VCaP (cell line): ENCODE data around the gene DEDD2.

ENCODE experiments used
- H3K27ac ChIP-seq: fragments of 450-650 bp; 2 replicates; pipeline ENCODE4 v1.5.1; 2017
- TF ChIP-seq, protein P1 (sequence below): fragments of 450-650 bp; conservative IDR thresholded peaks from 2 replicates; pipeline ENCODE4 v1.5.1; 2017; ENCODE audit warnings: mild to moderate bottlenecking, moderate library complexity

DEDD2 gene

GRCh38 chr19:42235181-42235580 lies 17.7 kb upstream of the DEDD2 start:
- TF ChIP-seq, protein P1, sequence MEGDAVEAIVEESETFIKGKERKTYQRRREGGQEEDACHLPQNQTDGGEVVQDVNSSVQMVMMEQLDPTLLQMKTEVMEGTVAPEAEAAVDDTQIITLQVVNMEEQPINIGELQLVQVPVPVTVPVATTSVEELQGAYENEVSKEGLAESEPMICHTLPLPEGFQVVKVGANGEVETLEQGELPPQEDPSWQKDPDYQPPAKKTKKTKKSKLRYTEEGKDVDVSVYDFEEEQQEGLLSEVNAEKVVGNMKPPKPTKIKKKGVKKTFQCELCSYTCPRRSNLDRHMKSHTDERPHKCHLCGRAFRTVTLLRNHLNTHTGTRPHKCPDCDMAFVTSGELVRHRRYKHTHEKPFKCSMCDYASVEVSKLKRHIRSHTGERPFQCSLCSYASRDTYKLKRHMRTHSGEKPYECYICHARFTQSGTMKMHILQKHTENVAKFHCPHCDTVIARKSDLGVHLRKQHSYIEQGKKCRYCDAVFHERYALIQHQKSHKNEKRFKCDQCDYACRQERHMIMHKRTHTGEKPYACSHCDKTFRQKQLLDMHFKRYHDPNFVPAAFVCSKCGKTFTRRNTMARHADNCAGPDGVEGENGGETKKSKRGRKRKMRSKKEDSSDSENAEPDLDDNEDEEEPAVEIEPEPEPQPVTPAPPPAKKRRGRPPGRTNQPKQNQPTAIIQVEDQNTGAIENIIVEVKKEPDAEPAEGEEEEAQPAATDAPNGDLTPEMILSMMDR: no peak
- H3K27ac ChIP-seq: no peak overlapping the region

DNA sequence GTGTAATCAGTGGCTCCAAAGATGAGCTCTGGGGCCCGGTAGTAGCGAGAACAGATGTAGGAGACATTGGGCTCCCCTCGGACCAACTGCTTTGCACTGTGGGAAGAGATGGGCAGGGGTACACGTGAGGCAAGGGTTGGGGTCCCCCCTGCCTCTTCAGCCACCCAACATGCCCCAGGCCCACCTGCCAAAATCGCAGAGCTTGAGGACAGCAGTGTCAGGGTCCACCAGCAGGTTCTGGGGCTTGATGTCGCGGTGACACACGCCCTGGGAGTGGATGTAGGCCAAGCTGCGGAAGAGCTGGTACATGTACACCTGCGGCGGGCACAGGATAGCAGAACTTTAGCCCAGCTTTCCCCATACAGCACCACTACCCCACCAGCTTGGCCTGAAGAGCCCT lies 16.9 kb upstream of the DEDD2 start:
- TF ChIP-seq, protein P1: no peak
- no peak overlapping the region for H3K27ac ChIP-seq

GRCh38 chr19:42233678-42234292 lies 16.3 kb upstream of the DEDD2 start:
- H3K27ac ChIP-seq: no peak overlapping the region
- TF ChIP-seq, protein P1: no peak

DNA sequence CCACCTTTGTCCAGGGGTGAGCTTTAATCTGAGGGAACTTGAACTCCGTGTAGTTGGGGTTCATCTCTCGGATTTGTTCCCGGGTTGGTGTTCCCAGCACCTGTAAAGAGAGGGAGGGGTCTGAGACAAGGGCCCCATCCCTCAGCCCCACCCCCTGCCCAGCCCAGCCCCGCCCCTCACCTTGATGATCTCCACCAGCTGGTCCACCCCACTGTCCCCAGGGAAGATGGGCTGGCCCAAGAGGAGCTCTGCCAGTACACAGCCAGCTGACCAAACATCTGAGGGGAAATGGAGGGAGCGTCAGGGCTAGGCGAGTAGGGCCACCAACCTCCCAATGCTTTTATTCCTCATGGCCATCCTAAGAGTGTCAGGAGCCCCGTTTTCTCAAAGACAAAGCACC lies 15.6 kb upstream of the DEDD2 start:
- TF ChIP-seq, protein P1: no peak
- no peak overlapping the region for H3K27ac ChIP-seq

DNA sequence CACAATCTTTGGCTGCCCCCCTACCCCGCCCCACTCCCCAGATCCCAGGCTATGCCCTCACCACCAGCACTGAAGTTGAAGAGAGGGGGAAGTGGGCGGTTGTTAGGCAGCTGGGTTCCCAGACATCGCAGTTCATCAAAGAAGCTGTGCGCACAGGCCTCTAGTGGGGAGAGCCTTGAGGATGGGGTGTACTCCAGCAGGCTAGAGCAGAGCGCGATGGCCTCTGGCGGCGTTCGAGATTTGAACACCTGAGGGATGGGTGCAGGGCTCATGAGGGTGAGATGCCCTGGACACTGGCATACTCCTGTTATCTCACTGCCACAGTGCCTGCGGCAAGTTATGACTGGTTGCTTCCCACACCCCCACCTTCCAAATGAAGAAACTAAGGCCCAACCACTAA lies 15.0 kb upstream of the DEDD2 start:
- TF ChIP-seq, protein P1: no peak
- no peak overlapping the region for H3K27ac ChIP-seq

- no peak overlapping the region for H3K27ac ChIP-seq
- TF ChIP-seq, protein P1: no peak
Observed at GRCh38 chr19:42230571-42230970, 13.1 kb upstream of the DEDD2 start.

DNA sequence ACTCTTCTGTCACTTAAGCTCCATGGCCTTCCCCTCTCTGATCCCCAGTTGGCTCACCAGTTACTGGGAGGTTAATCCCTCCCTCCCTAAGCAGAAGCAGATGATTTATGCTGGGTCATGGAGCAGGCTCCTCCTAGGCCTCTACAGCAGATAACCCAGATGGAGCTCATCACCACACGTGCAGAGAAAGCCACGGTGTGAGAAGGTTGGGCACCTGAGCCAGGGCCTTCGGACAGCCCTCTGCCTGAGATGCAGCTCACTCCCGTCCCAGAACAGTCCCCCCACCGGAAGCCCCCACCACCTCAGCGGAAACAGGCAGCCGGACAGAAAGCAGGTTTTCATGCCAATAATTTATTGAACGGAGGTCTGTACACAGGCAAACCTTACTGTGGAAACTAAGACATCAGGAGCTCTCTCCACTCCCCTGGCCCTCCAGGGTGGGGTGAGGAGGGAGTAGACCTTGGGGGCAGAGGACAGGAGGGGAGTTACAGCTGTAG lies 12.4 kb upstream of the DEDD2 start:
- H3K27ac ChIP-seq: no peak overlapping the region
- TF ChIP-seq, protein P1: no peak
